Measurements from ENCODE around the gene MALL.
"Not testable (repeated sequence)": the region's sequence is repeated elsewhere in the genome, so short reads cannot be mapped to it uniquely, and the experiment has no call there.

Gene MALL

GRCh38 chr2:110115291-110116032 is at the start of gene MALL:
Gene MALL, minus strand, starts transcription at chr2:110115822. Its CDS starts 30 bp downstream, at chr2:110115792.
- DNase-seq = no peak

DNA sequence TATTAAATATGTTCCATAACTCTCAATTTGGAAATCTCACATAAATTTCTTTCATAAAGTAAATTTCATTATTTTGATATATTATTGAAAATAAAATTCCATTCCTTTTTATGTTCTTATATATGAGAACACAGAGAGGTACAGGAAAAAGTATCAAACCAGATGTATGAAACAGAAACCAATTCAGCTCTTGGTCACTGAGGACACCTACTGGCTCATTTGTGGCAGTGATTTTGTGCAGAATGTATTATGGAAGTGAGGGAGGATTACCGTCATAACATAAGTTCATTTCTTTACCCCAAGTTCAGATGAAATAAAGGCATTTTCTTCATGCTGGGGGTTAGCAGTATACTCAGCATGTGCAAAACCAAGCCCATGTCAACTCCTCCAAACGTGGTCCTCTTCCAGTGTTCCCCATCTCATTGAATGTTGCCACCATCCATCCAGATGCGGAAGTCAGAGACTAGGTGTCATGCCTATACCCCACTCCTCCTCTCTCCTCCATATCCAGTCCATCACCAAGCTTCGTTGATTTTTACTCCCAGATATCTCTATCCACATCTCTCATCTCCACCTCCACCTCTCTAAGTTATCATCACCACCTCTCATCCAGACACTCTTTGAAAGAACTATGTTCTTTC is 41.7 kb upstream of the MALL start:
- DNase-seq = no peak

DNA sequence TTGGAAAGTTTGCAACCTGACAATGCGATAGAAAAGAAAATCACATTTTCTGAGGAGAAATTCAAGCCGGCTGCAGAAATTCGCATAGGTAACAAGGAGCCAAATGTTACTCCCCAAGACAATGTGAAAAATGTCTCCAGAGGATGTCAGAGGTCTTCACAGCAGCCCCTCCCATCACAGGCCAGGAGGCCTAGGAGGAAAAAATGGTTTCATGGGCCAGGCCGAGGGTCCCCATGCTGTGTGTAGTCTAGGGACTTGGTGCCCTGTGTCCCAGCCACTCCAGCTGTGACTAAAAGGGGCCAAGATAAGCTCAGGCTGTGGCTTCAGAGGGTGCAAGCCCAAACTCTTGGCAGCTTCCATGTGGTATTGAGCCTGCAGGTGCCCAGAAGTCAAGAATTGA is 39.2 kb upstream of the MALL start:
- DNase-seq = not testable (repeated sequence)

- DNase-seq = not testable (repeated sequence)
These were observed 38.6 kb upstream of the MALL start for GRCh38 chr2:110154188-110154587.

DNA sequence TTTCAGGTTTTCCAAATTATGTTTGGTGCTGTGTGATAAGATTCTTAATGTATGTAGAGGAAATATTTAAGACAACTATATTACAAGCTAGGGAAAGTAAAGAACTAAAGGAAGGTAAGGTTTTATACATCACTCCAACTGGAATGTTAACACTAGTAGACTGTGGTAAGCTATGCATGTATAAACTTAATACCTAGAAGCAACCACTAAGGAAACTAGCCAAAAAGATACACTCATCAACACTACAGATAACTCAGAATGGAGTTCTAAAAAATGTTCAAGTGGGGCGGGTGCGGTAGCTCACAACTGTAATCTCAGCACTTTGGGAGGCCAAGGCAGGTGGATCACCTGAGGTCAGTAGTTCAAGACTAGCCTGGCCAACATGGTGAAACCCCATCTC is 37.8 kb upstream of the MALL start:
- DNase-seq = no peak

- DNase-seq = no peak
These were observed 37.3 kb upstream of the MALL start for GRCh38 chr2:110152943-110153342.

GRCh38 chr2:110149330-110150220 is 34.0 kb upstream of the MALL start:
- DNase-seq = no peak

- no peak for DNase-seq
These were observed 31.3 kb upstream of the MALL start for GRCh38 chr2:110146945-110147332.

DNA sequence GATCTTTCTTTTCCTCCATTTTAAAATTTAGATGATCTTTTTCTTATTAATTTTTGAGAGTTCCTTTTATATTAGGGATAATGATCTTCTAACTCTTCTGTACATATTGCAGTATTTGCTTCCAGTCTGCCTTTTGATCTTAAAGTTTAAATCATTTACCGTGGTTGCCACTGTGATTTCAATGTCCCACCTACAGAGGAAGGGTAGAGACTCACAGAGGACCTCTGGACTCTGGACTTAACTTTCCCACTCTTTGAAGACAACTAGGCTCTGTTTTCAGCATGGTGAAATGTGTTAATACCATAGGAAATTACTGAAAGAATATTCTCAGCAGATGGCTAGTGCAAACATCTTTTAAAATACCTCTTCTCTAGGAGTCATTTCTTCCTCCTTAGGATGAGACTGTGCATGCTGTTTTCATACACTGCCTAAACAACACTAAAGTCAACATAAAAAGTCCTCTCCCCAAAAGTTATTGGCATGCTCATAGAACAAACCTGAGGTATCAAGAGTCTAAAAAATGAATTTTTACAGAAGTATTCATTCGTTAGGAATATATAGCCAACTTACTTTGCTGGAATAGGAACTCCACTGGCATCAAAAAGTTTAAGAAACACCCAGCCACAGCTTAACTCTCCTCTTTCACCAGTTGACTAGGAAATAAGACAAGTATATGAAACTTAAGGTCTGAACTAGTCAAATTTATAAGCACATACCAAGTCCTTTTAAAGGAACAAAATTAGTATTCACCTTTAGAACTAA is 30.7 kb upstream of the MALL start:
- DNase-seq = no peak

GRCh38 chr2:110143982-110144381 is 28.4 kb upstream of the MALL start:
- no peak for DNase-seq

- no peak for DNase-seq
These were observed 24.8 kb upstream of the MALL start for GRCh38 chr2:110140401-110140800.

DNA sequence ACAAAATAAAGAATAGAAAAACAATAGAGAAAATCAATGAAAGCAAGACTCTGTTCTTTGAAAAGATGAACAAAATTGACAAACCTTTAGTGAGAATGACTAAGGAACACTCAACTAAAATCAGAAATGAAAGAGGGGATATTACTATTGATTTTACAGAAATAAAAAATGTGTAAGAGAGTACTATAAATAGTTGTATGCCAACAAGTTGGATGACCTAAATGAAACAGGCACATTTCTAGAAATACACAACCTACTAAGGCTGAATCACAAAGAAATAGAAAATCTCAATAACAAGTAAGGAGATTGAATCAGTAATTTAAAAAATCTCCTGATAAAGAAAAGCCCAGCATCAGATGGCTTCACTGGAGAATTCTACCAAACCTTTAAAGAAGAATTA is 18.4 kb upstream of the MALL start:
- no peak for DNase-seq

DNA sequence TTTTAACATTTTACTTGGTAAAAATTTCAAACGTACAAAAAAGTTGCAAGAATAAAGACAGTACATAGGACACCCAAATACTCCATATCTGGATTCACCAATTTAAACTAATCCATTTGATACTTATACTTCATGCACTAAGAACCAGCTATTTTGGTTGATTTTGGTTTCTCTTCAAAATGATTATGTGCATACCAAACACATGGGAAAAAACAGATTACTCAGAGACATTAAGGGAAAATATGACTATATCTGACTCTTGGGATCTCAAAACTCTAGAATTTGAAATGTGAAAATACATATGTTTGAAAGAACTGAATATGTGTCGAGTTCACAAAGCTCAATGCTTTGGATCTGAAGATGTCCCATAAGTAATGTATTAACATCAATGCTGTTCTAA is 15.5 kb upstream of the MALL start:
- DNase-seq = no peak

DNA sequence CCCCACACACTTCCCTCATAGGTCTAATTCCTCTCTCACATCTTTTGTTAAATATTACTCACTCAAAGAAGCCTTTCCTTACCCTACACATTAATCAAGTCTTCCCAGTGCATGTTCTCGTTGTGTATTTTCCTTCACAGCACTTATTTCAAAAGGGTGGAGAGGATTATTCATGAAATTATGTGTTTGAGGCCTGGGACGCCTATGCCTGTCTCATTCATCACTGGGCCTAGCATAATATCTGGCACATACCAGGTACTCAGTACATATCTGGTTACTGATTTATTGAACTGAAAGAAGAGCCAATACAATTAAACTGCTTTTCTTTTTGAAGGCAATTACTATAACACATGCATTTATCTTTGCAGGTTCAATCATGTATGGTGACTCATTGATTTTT is 15.1 kb upstream of the MALL start:
- DNase-seq = no peak

GRCh38 chr2:110126906-110127305 is 11.3 kb upstream of the MALL start:
- DNase-seq = no peak

DNA sequence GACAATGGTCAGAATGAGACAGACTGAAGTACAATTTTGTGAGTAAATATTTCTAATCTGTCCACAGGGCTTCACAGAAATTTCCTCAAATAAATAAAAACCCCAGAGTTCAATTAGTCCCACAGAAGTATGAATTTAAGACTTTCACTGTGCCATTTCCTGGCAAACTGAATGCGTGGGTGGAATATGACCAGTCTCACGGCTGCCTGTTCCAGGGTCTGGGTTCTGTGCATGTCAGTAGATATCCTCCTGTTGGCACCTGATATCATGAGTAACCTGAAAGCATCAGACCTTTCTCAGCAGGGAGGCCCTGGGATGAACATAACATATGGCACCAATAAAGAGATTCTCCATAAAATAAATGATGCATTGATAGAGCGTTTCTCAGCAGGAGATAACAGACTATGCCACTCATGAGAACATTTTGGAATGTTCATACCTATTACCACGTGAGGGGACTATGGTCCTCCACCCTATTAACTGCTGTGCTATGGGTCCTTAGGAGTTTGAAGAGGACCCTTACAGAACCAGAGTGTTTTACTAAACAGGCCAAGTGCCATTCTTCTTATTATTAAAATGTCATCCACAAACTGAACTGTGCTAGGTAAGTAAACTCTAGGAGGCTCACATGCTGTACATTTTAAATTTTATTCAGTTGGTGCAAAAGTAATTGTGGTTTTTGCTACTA is 10.6 kb upstream of the MALL start:
- DNase-seq = no peak

DNA sequence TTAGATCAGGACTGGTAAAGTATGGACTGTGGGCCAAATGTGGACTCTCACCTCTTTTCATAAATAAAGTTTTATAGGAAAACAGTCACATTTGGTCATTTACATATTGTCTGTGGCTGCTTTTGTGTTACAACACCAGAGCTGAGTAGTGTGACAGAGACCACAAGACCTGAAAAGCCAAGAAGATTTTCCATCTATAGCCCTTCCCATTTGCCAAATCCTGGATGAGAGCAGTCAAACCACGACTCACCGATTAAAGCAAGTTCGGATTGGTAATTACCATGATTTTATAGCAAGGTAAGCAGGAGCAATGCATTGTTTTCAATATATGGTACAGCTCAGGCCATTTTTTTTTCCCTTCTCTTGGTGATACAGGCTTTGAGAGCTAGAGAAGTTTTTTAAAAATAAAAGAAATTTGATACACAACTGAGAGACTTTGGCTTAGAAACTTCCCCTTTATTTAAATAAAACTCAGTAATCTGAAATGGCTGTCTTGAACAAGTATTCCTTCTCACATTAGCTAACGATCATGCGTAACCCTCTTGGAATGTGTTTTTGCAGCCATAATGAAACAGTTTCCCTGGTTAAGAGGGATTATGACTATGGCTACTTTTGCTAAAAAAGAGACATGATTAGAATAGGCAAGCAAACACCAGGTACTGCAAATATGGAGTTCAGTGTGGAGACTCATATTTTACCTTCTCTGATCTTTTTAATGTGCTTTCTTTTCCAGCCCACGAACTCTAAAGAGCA is 9.5 kb upstream of the MALL start:
- no peak for DNase-seq

DNA sequence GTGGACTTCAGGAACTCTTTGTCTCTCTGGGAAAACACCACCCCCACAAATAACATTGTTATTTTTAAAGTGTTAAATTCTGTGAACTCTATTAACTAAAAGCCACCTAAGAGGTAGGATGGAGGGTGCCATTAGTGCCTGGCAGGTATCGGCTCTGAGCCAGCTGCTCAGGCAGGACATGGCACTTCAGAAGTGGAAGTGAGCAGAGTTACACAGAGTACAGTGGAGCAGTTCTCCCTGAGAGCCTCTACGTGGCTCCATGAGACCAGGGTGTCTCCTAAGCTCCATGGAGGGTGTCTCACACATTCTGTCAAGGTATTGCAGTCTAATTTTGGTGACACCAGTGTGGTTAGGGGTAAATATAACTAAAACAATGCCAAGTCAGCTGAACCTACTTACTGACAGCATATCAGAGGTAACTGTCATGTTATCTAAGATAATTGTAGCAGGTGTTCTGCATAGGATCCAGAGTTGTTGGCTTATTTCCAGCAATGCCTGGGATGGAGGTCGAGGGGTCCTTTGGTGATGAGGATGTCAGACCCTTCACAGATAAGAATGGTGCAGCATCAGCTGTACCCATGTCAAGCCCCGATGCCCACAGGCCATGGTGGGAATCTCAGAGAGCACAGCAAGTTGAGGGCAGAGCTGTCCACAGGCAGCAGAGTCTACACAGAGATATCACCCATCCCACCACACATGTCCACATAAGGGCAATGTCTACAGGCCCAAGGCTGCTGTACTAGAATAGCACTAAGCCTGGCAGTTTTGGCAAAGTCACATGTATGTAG is 8.6 kb upstream of the MALL start:
- DNase-seq = no peak

DNA sequence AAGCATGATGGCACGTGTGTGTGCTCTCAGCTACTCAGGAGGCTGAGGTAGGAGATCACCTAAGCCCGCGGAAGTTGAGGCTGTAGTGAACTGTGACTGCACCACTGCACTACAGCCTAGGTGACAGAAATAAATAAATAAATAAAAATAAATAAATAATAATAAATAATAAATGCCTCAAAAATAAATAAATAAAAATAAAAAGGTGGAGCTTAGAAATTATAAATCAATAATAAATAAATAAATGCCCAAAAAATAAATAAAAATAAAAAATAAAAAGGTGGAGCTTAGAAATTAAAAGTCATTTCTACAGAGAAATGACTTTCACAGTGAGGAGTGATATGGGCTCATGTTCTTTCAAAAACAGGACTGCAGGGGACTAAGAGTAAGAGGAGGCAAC is 6.0 kb upstream of the MALL start:
- DNase-seq = no peak

- DNase-seq = no peak
These were observed 5.4 kb upstream of the MALL start for GRCh38 chr2:110121052-110121334.
